Measurements from ENCODE around the gene FAM216B.

- TF ChIP-seq CTCF (IDR thresholded peaks at IDR 0.05; ENCODE audit: extremely low read depth in 1 of 2, insufficient read depth in 1 of 2, low read depth in 1 of 2, low read length in 2 of 2) (no peak), MAX (IDR thresholded peaks at IDR 0.05; ENCODE audit: insufficient read depth, insufficient read length) (no peak)
Observed at GRCh38 chr13:42803563-42804204, 22.3 kb downstream of the FAM216B start.
